Thoracic aorta (tissue), 2 donors: ENCODE measurements around the gene PBX3. TPM values are rescaled to one million over a fixed set of nuclear protein-coding genes. Genes with fewer than 3 reads are reported as not detected.

Source experiments
- ATAC-seq: fragments of 150-250 bp; one replicate; pipeline ENCODE4 v1.8.0; 2017; ENCODE audit warnings: low read depth; ENCODE audit not compliant: insufficient number of reproducible peaks, low FRiP score
- DNase-seq: peaks from one replicate; pipeline ENCODE4 v3.0.0-alpha.2; 2020; ENCODE audit warnings: low spot score
- H3K27ac ChIP-seq, 2 donors: fragments of 200-600 bp; sonication (generic); 1 replicate in 1 of 2; 2 replicates in 1 of 2; pipeline ENCODE4 v1.5.1; 2016; ENCODE audit warnings: mild to moderate bottlenecking in 2 of 2, moderate library complexity in 2 of 2
- H3K27me3 ChIP-seq: fragments of 200-600 bp; sonication (generic); replicated peaks from 2 replicates; pipeline ENCODE4 v1.6.0; 2016; ENCODE audit warnings: mild to moderate bottlenecking; ENCODE audit not compliant: insufficient read depth
- H3K36me3 ChIP-seq: fragments of 200-600 bp; sonication (generic); one replicate; pipeline ENCODE4 v1.5.1; 2016
- H3K4me1 ChIP-seq, 2 donors: fragments of 200-600 bp; sonication (generic); 1 replicate in 1 of 2; 2 replicates in 1 of 2; pipeline versions ENCODE4 v1.5.1 to v1.6.0; 2016; ENCODE audit warnings: low read depth in 2 of 2, mild to moderate bottlenecking in 1 of 2; ENCODE audit not compliant: control insufficient read depth in 1 of 2
- H3K4me3 ChIP-seq: fragments of 200-600 bp; sonication (generic); 2 replicates; pipeline ENCODE4 v1.5.1; 2016; ENCODE audit warnings: mild to moderate bottlenecking
- H3K9me3 ChIP-seq: fragments of 200-600 bp; sonication (generic); 2 replicates; pipeline ENCODE4 v1.5.1; 2016
- CTCF ChIP-seq: fragments of 200-600 bp; sonication (generic); IDR thresholded peaks from one replicate; pipeline ENCODE4 v1.5.1; 2019; ENCODE audit warnings: antibody characterized with exemption
- total RNA-seq, 2 donors: library from RNA; depleted of rRNA; stranded (reverse); fragments of >200 nt; gene quantifications; one replicate each; pipeline versions ENCODE4 v1.1.0 to v1.2.3, GENCODE V29; 2016

Gene PBX3
- total RNA-seq, 2 donors from 2014 or later, result 23.9 to 34.8 TPM

GRCh38 chr9:125960626-125961025, 213.5 kb downstream of the PBX3 start:
- no peaks in the 10 kb centered on the region for H3K4me1 ChIP-seq
- no peaks in the 10 kb centered on the region for H3K9me3 ChIP-seq
- no peaks in the 10 kb centered on the region for H3K36me3 ChIP-seq
- no peaks in the 10 kb centered on the region for H3K27me3 ChIP-seq
- H3K4me3 ChIP-seq, result no peak overlapping the region
- DNase-seq (no peak), ATAC-seq (no peak)
- TF ChIP-seq CTCF, result no peak
- H3K27ac ChIP-seq, result no peak overlapping the region

GRCh38 chr9:125961072-125961471, 213.9 kb downstream of the PBX3 start:
- no peak for ATAC-seq
- Histone ChIP-seq H3K9me3 (no peaks in the 10 kb centered on the region), H3K27me3 (no peaks in the 10 kb centered on the region), H3K4me3 (no peak overlapping the region), H3K27ac (no peak overlapping the region), H3K36me3 (no peaks in the 10 kb centered on the region), H3K4me1 (no peaks in the 10 kb centered on the region)
- TF ChIP-seq CTCF, result no peak
- DNase-seq, result no peak

- TF ChIP-seq CTCF, result no peak
- DNase-seq (no peak), ATAC-seq (no peak)
- Histone ChIP-seq H3K36me3 (no peaks in the 10 kb centered on the region), H3K27ac (no peak overlapping the region), H3K27me3 (no peaks in the 10 kb centered on the region), H3K4me1 (no peaks in the 10 kb centered on the region), H3K9me3 (no peaks in the 10 kb centered on the region), H3K4me3 (no peak overlapping the region)
These were observed 216.8 kb downstream of the PBX3 start for GRCh38 chr9:125963932-125964331.

- DNase-seq, result no peak
These were observed 217.6 kb downstream of the PBX3 start for GRCh38 chr9:125964702-125965225.

GRCh38 chr9:125965477-125965876, 218.3 kb downstream of the PBX3 start:
- TF ChIP-seq CTCF, result no peak
- Histone ChIP-seq H3K4me3 (no peak overlapping the region), H3K27me3 (no peaks in the 10 kb centered on the region), H3K27ac (no peak overlapping the region), H3K9me3 (no peaks in the 10 kb centered on the region), H3K4me1 (no peaks in the 10 kb centered on the region), H3K36me3 (no peaks in the 10 kb centered on the region)
- DNase-seq (no peak), ATAC-seq (no peak)

More at GRCh38 chr9:125964702-125965225, 217.6 kb downstream of the PBX3 start:
- no peak for TF ChIP-seq CTCF
- Histone ChIP-seq H3K27ac (no peak overlapping the region), H3K36me3 (no peaks in the 10 kb centered on the region), H3K4me1 (no peaks in the 10 kb centered on the region), H3K9me3 (no peaks in the 10 kb centered on the region), H3K27me3 (no peaks in the 10 kb centered on the region), H3K4me3 (no peak overlapping the region)
- no peak for ATAC-seq
